ENCODE results near the gene ACVRL1. TPM values are rescaled to one million over a fixed set of nuclear protein-coding genes. Genes with fewer than 3 reads are reported as not detected.

ACVRL1 gene
- polyA plus RNA-seq (ENCODE audit: insufficient read length), result 44.9 TPM

- no peak for DNase-seq (ENCODE audit: low read depth)
Observed at GRCh38 chr12:51907083-51907855, at the start of gene ACVRL1. Gene ACVRL1 (plus strand): TSS chr12:51907504. CDS start chr12:51912475, 4,971 bp downstream.

GRCh38 chr12:51860986-51861385, 46.3 kb upstream of the ACVRL1 start:
- DNase-seq (ENCODE audit: low read depth), result no peak

GRCh38 chr12:51862947-51863346, 44.4 kb upstream of the ACVRL1 start:
- no peak for DNase-seq (ENCODE audit: low read depth)

DNA sequence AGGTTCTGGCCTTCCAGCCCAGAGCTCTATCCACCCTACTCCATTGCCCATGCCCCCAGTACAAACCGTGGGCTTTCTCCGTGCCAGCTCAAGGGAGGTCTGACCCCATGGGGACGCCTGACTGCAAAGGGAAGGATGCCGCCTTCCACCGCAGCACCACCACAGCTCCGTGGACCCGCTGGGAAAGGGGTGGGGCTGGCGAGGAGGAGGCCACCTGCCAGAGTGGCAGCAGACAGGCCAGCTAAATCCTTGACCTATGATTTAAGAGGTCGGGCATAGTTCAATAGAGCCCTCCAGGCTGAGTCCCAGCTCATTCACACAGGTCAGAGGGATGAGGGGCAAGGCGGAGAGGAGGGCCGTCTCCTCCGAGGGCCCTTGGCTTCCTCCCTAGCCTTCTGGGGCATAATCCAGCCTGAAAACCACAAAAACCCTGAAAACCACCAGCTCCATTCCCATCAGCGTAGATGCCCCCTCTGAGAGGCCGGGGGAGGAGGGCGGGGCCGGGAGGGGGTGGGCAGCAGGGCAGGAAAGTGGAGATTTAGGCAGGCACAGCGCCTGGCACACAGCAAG, 43.9 kb upstream of the ACVRL1 start:
- DNase-seq (ENCODE audit: low read depth), result no peak

- no peak for DNase-seq (ENCODE audit: low read depth)
Observed at GRCh38 chr12:51863933-51864832, 43.1 kb upstream of the ACVRL1 start.

- no peak for DNase-seq (ENCODE audit: low read depth)
Observed at GRCh38 chr12:51864833-51865670, 42.3 kb upstream of the ACVRL1 start.

DNA sequence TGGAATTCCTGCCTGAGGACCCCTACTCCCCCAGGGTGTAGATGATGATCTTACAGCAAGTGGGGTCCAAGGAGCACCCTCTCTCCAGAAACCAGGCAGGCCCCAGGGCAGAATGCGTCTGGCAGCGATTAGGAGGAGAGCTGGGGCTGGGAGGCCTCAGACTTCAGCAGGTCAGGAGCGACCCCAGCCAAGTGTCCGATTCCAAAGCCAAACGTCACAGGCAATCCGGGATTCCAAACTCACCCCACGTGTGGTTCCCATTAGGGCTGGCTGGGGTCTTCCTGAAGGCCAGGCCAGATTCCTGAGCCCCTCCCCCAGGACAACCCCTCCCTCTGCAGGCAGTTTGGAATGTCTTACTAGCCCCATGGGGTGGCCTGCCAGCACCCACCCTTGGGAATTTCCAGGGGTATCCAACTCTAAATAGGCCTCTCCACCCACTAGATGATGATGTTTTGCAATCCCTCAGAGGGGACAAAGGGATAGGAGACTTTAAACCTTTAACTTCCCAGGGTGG, 41.5 kb upstream of the ACVRL1 start:
- DNase-seq (ENCODE audit: low read depth), result no peak

DNA sequence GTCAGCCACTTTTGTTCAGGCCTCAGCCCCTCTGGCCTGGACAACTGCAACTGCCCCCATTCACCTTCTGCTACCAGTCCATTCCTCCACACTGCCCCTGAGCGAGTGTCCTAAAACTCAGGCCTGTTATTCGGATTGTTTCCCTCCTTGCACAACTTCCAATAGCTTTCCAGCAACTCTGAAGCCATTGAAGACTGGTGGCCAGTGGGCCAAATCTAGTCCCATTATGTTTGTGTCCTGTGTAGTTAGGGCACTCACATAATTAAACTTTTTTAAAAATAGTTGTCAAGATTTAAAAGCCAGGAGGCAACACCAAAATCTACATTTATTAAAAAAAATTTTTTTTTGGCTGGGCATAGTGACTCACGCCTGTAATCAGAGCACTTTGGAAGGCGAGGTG, 41.0 kb upstream of the ACVRL1 start:
- DNase-seq (ENCODE audit: low read depth), result no peak

- DNase-seq (ENCODE audit: low read depth), result no peak
Observed at GRCh38 chr12:51866762-51867161, 40.5 kb upstream of the ACVRL1 start.

DNA sequence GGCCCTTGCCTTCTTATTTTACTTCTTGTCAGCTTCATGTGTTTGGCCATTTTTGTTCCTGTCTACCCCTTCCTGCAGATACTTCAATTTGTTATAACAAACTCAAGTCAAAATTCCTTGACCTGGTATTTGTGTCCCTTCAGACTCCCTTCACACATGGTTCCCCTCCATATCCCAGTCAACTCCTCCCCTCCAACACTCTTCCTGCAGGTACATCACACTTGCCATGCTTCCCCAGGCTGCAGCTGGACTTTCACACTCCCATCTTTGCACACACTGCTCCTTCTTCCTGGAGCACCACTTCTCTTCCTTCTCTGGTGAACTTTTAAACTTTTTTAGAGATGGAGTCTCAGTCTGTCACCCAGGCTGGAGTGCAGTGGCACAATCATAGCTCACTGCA, 39.9 kb upstream of the ACVRL1 start:
- DNase-seq (ENCODE audit: low read depth), result no peak

- no peak for DNase-seq (ENCODE audit: low read depth)
Observed at GRCh38 chr12:51867796-51868428, 39.4 kb upstream of the ACVRL1 start.

DNA sequence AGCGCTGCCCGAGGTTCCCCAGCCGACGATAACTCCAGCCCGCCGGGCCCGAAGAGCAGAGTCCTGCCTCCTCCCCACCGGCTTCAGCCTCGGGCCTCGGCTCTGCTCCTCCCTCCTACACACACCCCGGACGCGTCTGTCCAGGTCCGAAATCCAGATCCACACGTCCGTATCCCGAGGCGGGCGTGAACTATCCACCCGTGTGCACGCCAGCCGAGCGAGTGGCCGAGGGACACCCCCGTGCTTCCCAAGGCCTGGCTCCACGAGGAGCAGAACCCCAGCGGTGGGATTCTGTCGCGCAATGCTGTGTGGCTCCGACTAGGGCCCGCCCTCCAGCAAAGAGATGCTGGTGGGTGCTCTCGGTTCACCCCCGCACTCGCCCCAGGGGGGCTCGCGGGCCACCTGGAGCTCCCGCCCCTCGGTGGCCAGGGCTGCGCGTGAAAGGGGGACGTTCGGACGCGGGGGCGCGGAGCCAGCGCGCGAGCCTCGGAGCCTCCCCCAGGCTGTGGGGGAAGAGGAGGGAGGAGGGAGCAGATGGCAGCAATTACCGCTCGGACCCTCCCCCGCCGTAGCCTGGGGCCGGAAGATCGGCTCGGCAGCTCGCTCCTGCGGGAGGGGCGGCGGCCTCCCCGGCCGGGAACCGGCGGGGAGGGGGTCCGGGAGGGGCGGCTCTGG, 38.3 kb upstream of the ACVRL1 start:
- no peak for DNase-seq (ENCODE audit: low read depth)

- no peak for DNase-seq (ENCODE audit: low read depth)
Observed at GRCh38 chr12:51869496-51869865, 37.8 kb upstream of the ACVRL1 start.

DNA sequence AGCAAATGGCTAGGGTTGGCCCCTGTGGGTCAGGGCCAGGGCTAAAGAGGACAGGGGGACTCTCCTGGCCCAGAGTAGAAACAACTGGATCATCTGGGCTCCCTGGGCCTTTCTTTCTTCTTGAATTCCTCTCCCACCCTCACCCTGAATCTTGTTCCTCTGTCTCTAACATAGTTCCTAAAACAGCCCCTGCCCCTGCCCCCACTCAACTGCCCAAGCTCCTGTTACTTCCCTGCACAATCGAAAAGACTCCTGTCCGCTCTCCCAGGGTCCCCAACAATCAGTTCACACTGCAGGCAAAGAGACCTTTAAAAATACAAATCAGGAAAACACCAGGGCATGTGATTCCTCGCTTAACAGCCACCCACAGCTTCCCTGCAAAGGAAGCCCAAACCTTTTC, 37.4 kb upstream of the ACVRL1 start:
- DNase-seq (ENCODE audit: low read depth), result no peak

DNA sequence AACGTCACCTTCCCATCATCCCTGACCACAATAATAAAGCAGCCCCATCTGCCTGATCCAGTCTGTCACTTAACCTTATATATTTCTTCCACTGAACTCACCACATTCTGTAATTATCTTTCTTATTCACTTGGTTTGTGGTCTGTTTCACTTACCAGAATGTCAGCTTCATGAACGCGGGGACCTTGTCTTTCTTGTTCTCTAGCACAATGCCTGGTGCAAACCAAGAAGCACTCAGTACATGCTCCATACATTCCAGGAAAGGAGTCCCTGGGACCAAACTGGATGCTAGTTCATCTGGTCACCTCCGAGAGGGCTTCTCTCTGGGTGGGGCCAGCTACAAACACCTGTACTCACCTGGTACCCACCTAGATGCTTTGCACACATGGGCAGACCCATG, 36.8 kb upstream of the ACVRL1 start:
- DNase-seq (ENCODE audit: low read depth), result no peak

DNA sequence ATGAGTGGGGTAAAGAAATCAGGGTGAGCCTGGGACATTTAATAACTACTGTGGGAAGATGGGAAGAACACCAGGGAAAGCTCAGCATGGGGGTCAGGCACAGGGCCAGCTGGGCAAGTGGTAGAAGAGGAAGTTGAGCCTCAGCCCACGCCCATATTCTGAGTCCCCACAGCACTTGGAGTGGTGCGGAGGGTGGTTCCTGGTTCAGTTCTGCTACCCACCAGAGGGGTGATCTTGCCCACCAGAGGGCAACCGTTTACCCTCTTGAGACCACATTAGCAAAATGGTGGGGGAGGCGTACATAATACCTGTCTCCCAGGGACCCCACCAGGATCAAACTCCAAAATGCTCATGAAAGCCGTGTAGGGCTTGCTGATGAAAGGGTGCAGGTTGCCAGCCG, 36.2 kb upstream of the ACVRL1 start:
- DNase-seq (ENCODE audit: low read depth), result no peak

DNA sequence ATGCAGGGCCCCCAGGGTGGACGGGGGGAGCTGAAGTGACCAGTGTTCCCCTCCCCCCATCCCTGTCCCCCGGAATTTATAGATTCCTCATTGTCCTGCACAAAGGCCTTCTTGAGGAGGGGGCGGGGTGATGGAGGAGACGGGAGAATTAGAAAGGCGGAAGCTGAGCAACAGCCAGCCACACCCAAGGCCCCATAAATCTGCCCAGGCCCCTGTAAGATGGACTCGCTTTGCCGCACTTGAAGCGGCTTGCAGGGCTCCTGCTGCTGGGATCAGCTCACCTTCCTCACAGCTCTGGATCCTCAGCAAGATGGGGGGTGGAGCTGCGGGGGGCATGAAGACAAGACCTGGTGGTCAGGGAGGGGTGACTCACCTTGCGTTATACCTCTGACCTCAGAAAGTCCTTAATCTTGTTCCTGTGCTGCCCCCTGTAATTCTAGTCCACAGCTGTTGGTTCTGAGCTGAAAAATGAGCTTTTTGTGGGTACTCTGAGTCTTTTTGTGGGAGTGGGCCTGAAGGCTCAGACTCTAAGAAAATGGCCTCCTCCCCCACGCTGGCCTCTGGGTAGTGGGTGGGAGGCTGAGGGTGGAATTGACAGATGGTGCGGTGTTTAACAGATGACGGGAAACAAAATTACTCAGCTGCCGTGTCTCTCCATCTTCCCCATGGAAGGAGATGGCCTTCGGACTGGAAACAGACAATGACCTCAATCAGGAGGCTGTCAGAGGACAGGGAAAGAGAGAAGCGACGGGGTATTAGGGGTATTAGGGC, 35.2 kb upstream of the ACVRL1 start:
- DNase-seq (ENCODE audit: low read depth), result no peak

GRCh38 chr12:51872689-51872981, 34.7 kb upstream of the ACVRL1 start:
- no peak for DNase-seq (ENCODE audit: low read depth)

GRCh38 chr12:51873251-51873994, 33.9 kb upstream of the ACVRL1 start:
- DNase-seq (ENCODE audit: low read depth), result no peak
